HG02973 (cell line): ENCODE results near the gene OVOL1.
"Not testable (repeated sequence)": the region's sequence is repeated elsewhere in the genome, so short reads cannot be mapped to it uniquely, and the experiment has no call there.

Source experiments
- ATAC-seq: cut with Tn5 transposase; IDR thresholded peaks from one replicate; pipeline ENCODE4 v1.9.1; 2021; ENCODE audit warnings: moderate library complexity; ENCODE audit not compliant: unreplicated experiment

The OVOL1 gene

DNA sequence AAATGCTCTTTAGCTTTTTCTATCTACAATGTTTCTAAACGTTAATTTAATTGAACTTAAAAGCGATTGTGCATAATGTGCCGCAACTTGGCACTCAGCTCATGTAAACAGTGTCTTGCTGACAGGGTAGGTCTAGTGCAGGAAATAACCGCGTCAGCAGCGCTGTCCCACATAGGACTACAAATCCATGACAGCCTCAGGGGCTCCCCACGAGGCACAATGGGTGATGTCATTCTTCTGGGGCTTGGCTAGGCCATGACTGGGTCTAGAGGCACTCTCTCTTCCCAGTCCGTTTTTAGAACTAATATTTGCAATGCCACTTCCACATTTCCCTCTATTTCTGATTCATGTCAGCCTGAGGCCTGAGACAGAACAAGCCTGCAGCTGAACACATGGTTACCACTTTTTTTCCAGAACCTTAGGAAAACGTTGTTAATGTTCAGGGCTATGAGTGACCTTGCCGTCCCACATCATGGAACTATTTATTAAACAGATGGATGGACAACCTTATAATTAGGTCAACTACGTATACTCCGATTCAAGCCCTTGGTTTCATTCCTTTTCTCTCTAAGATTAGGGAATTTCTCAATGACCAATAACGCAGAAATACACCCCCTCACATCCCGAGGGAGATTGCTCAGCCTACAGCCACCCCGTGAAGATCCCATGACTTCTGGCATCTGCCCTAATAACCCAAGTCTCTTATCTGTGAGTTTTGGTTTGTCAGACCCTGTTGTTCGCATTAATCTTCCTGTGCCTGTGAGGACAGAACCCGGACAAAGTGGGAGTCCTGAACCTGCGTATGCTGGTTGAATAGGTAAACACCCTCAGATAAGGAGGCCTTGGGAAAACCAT is 27.5 kb downstream of the OVOL1 start:
- no peak for ATAC-seq

DNA sequence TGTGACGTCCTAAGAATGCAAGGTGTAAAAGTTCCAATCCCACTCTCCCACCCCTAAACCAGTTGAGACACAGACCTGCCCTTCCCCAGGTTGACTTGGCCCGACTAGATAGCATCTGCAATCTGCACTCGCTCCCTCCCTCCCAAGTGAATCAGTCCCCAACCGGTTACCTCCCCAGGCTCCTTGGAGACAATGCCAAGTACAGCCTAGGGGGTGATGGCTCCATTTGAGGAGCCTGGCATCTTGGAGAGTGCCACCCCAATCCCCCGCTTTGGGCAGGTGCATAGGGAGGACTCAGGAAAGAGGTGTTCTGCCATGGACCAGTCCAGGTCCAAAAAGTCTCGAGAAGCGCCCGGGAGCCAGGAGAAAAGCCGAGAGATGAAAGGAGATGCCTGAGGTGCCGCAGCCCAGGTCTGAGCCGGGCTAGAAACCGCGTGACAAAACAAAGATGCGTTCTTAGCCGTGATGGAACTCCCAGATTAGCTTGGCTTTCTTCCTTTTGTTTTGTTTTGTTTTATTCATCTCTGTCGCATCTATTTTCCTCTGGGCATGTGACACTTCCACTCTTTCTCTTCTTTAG is 28.2 kb downstream of the OVOL1 start:
- ATAC-seq: no peak

DNA sequence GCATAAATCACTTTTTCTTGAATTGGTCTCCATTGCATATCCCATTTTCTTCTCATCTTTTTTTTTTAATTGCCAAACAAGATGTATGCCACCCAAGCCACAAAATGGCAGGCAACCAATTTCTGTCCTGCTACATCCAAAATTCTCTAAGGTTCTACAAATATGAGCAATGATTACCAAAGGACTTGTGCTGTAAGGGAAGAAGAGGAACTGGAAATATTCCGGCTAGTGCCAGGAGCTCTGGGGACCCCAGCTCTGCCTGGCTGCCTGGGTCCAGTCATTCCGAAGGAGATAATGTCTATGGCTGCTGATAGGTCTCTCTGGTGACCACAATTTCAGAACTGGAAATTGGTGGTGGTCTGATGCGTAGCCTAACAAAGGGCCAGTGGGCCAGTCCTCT is 29.8 kb downstream of the OVOL1 start:
- no peak for ATAC-seq

DNA sequence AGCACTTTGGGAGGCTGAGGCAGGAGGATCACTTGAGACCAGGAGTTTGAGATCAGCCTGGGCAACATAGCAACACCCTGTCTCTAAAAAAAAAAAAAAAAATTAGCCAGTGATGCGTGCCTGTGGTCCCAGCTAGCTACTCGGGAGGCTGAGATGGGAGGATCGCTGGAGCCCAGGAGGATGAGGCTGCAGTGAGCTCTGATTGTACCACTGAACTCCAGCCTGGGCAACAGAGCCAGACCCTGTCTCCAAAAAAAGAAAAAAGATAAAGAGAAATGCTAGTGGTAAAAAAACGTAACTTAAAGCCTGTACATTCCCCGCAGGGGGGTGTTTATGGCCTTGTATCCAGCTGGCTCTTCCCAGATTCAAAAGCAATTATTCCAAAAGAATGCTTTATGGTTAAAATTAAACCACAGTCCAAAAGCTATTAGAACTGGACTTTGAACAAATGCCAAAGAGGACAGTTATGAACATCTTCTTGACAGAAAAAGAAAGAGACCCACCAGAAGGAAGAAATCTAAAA is 30.5 kb downstream of the OVOL1 start:
- no peak for ATAC-seq

DNA sequence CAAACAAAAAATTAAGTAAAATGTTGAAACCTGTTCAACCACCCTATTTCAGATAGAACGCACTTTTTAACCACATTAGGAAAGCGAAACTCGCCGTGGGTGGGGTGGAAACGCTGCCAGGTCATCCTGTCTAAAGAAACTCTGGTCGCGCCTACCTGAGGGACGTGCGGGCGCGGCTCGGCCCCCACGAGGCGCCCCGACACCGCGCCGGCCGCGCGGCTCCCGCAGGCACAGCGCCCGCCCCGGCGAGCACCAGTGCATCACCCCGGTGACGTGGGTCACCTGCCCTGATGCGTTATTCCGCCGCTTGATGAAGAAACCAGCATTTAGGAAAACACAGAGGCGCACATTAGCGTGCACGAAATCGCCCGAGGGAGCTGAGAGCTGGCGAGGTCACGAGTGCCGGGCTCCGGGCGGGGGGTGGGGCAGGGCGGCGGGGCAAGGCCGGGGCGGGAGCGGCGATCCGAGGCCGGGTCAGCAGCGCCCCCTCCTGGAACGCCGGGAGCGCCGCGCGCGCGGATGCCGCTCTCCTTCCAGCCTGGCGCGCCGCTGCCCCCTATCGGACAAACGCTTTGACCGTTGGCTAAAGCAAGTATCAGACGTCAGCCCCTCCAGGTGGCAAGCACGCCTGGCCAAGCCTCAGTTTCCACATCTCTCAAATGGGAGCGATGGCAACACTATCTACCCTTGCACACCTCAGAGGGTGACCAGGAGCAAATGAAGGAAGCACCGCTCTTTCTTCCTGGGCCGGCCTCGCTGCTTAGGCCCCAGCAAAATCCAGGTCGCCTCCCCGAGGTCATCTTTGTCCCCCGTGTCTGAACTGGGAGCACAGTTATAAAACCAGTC is 31.2 kb downstream of the OVOL1 start:
- peak; percentile 68 for ATAC-seq

DNA sequence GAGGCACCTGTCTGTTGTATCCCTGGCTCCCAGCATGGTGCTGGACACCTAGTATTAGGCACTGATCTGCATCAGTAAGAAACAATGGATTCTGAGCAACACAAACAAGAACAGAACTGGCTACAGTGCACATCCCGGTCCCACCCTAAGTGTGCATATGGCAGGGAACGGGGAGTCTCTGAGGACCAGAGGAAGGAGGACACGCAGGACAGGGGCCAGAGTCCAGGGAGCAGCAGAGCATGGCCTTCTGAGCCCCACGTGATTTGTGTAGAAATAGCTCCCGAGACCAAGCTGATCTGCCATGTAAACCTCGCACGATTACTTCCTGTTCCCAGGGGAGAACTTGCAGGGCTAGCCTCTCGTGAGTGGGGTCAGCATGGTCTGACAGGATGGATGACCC is 34.2 kb downstream of the OVOL1 start:
- no peak for ATAC-seq

DNA sequence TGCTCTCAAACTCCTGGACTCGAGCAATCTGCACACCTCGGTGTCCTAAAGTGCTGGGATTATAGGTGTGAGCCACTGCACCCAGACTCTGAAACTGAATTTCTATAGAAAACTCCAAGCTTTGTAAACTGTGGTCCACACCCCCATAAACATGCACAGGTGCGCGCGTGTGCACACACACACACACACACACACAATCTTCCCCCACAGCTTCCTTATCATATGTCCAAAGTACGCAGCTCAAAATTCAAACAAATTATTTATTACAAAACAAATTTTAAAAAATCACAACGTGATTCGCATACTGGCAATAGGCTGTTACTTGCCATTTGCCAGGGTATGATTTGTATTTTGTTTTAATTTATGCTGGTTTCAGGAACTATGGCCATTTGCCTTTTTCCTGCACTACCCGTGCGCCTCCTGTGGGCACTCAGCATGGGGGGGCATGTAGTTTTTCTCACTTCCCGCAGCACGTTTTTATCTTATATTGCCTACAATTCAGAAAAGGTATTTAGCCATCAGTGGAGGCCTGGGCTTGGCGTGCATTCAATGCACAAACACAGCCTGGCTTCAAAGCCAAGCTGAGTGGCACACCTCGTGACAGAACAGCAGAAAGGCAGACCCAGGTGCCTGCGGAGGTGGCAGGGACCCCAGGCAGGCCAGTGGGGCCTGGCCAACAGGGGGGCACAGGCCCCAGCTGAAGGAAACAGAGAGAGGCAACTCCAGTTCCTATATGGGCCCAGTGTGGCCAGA is 36.1 kb downstream of the OVOL1 start:
- no peak for ATAC-seq

DNA sequence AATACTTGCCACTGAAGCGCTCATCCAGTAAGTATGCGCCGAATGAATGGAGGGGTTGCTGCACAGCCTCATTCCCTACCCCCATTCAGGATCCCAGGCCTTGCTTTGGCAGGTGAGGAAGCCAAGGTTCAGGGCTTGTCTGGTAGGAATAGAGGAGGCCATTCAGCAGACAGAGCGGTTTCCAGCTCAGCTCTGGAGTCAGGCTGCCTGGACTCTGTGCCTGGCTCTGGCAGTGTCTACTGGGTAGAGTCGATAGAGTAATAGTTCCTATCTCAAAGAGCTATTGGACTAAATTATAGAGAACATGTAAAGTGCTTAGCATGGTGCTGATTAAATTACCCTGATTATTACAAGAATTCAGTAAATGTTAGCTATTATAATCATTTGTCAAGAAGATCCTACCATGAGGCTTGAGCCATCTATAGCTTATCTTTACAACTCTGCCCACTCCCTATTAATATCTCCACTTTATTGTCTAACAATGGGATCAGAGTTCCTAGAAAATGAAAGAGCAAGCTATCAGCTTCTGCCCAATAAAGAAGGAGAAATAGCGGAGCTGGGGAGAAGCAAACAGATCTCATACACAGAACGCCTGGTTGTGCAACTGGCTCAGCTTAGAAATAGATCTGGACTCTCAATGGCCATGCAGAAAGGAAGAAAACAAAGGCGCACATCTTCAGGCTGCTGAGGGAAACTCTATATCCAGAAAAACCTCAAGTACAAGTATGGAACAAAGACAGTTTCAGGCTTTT is 40.3 kb downstream of the OVOL1 start:
- no peak for ATAC-seq

DNA sequence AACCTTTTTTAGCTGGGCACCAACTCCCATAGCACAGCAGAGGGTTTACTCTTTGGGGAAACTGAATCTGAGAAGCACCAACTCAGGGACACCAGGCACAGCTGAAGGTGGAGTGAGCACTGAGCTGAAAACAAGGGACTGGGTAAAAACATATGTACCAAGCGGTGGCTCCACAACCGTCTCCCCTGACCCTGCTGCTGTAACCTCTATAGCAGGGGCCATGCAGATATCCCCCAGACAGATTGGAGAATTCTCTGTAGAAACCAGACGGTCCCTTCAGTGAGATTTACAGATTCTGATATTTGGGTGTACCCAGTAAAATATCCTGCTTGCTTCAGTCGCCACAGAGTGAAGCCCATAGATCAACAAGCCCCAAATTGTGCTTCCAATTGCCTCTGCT is 42.6 kb downstream of the OVOL1 start:
- no peak for ATAC-seq

DNA sequence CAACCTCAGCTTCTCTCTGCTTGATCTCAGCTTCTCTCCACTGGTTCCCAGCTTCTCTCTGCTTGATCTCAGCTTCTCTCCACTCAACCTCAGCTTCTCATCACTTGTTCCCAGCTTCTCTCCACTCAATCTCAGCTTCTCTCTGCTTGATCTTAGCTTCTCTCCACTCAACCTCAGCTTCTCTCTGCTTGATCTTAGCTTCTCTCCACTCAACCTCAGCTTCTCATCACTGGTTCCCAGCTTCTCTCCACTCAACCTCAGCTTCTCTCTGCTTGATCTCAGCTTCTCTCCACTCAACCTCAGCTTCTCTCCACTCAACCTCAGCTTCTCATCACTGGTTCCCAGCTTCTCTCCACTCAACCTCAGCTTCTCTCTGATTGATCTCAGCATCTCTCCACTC is 45.4 kb downstream of the OVOL1 start:
- ATAC-seq: not testable (repeated sequence)

DNA sequence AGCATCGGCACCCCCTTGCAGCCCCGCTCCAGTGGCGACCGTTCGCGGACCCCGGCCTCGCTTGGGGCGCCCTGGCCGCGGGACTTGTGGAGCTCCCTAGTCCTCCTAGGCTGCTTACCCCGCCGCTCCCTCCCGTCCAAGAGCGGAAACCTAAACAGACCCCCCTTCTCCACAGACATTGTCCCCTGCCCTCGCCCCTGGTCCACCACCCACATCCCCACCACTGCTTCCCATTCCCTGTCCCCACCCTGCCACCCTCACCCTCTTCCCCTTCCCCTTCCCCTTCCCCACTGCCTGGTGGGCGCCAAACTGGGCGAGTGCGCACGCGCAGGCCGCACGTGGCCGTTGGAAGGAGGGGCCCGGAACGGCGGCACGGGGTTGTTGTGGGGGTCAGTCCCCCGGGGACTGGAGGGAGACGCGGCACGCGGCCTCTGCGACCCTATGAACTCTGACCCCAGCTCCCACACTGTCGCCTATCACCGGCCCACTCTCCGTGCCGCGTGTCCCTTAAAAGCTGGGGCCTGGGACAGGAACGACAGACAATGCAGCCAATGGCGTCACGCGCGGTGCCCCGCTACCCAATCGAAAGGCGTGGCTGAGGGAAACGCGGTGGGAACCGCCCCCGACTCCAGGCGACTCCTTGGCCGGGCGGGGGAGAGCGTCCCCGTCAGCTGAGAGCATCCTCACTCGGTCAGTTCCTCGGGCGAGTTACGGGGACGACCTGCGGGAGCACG is 46.6 kb downstream of the OVOL1 start, which contains the start of gene SNX32:
SNX32 (plus strand) TSS at position 667 of the 734 bp plus-strand sequence. CDS start 103 bp downstream, outside the sequence.
- ATAC-seq: peak; percentile 78

DNA sequence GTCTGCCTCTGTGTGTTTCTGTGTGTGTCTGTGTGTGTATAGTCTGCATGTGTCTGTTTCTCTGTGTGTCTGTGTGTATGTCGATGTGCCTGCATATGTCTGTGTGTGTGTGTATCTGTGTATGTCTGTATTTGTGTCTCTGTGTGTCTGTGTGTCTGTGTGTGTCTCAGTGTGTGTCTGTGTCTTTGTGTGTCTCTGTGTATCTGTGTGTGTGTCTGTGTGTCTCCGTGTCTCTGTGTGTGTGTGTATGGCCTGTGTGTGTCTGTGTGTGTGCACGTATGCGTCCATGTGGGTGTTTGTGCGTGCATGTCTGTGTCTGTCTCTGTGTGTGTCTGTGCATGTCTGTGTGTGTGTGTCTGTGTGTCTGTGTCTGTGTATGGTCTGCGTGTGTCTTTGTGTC is 47.3 kb downstream of the OVOL1 start:
- no peak for ATAC-seq

DNA sequence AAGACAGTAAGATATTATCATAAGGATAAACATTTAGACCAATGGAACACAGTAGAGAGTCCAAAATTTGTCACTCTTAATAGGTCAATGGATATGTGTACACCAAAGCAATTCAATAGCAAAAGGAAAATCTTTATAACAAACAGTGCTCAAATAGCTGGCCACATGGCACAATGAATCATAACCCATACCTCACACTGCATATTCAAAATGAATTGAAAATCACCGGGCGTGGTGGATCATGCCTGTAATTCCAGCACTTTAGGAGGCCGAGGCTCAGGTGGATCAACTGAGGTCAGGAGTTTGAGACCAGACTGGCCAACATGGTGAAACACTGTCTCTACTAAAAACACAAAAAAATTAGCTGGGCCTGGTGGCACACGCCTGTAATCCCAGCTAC is 55.3 kb downstream of the OVOL1 start:
- ATAC-seq: no peak

DNA sequence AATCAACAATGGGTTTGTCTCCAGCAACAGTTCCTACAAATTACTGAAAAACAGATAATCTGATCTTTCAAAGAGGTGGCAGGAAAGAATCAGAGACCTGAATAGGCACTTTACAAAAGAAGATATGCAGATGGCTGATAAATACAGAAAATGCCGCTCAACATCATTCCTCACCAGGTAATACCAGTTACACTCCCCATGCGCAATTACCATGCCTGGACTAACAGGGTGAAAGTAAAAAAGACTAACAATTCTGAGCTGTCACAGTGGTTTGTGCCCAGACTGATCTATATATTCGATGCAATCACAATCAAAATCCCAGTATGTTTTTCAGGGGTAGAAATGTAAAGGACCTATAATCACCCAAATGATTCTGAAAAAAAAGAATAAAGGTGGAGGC is 56.9 kb downstream of the OVOL1 start:
- ATAC-seq: no peak

DNA sequence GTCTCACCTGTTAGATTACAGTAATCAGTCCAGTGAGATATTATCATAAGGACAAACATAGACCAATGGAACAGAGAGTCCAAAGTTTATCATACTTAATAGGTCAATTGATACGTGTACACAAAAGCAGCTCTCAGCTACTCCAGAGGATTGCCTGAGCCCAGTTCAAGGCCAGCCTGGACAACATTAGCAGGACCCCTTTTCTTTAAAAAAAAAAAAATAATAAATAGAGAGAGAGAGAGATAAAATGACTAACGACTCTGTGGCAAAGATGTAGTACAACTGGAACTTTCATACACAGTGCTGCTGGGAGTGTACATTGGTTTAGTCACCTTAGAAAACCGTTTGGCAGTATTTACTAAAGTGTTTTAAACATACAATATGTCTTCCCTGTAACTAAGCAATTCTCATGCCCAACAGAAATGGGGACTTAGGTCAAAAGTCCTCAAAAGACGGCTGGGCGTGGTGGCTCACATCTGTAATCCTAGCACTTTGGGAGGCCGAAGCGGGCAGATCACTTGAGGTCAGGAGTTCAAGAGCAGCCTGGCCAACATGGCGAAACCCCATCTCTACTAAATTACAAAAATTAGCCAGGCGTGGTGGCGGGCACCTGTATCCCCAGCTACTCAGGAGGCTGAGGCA is 57.5 kb downstream of the OVOL1 start:
- no peak for ATAC-seq
